Measurements from ENCODE around the gene NHP2. TPM values are rescaled to one million over a fixed set of nuclear protein-coding genes. Genes with fewer than 3 reads are reported as not detected.
A peak's percentile ranks its signal among the peaks of the same experiment; 100 is the strongest.

The NHP2 gene
- total and polyA plus RNA-seq, 4 donors: 64.7 to 199 (median 132) TPM

DNA sequence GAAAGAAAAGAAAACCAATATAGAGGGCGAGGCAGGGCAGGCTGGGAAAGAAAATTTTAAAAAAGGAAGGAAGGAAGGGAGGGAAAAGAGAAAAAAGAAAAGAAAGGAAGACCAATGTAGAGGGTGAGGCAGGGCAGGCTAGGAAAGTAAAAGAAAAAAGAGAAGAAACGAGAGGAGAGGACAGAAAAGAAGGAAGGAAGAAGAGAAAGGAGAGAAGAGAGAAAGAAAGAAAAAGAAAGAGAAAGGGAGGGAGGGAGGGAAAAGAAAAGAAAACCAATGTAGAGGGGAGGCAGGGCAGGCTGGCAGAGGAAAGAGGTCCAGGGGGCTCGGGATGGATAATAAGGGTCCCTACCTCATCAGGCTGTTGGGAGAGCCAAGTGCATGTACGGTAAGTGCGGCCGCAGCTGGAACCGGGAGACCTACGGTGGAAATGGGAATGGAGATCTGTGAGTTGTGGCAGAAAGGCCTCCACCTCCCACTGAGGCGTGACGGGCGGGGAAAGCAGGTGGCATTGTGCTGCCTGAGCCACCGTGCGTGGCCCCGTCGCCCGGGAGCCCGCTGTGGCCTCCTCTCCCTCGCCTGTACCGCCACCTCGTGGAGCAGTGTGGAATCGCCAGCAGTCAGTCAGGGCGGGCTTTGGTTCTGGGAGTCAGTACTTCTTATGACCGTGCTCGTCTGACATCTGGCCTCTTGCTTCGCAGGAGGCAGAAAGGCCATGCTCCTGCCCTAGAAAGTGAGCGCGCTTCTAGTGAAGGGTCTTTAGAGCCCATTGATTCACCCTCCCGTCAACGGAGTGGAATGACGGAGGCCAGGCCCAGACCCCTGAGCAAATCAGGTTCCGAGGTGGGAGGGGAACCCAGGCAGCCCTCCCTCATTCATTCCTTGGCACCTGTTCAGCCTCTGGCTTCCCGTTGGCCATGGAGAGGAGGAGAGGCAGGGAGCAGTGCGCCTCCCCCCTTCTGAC is 10.4 kb upstream of the NHP2 start:
- peak; percentile 75 to 84 (median 76) for DNase-seq
- Histone ChIP-seq H3K9me3 (ENCODE audit: control insufficient read depth in 4 of 4, insufficient read depth in 3 of 4, low read length in 3 of 4) (peaks cover 0 to 2% (median 0%) of the 10 kb centered on the region in 4 donors), H3K4me3 (no peak overlapping the region), H3K36me3 (ENCODE audit: control insufficient read depth in 4 of 4, insufficient read depth in 4 of 4, low read length in 4 of 4) (no peaks in the 10 kb centered on the region), H3K27me3 (ENCODE audit: control insufficient read depth in 3 of 3, insufficient read depth in 3 of 3, low read length in 2 of 3) (peaks cover 0 to 20% (median 6%) of the 10 kb centered on the region in 3 donors), H3K9ac (ENCODE audit: insufficient read depth in 1 of 2, low read length in 2 of 2) (no peak overlapping the region), H3K27ac (ENCODE audit: low read depth in 1 of 2, low read length in 1 of 2) (no peak overlapping the region), H3K4me1 (ENCODE audit: control insufficient read depth in 5 of 5, insufficient read depth in 5 of 5, low read length in 5 of 5) (peaks cover 0 to 6% (median 0%) of the 10 kb centered on the region in 5 donors)
- 12% methylated on average over 33 of the region's 33 CpGs for WGBS, 2 donors
- TF ChIP-seq, protein P1, sequence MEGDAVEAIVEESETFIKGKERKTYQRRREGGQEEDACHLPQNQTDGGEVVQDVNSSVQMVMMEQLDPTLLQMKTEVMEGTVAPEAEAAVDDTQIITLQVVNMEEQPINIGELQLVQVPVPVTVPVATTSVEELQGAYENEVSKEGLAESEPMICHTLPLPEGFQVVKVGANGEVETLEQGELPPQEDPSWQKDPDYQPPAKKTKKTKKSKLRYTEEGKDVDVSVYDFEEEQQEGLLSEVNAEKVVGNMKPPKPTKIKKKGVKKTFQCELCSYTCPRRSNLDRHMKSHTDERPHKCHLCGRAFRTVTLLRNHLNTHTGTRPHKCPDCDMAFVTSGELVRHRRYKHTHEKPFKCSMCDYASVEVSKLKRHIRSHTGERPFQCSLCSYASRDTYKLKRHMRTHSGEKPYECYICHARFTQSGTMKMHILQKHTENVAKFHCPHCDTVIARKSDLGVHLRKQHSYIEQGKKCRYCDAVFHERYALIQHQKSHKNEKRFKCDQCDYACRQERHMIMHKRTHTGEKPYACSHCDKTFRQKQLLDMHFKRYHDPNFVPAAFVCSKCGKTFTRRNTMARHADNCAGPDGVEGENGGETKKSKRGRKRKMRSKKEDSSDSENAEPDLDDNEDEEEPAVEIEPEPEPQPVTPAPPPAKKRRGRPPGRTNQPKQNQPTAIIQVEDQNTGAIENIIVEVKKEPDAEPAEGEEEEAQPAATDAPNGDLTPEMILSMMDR (IDR thresholded peaks at IDR 0.05; ENCODE audit: control extremely low read depth, extremely low read depth): peak; percentile 99
- ATAC-seq (ENCODE audit: insufficient read depth, low FRiP score): peak; percentile 98

DNA sequence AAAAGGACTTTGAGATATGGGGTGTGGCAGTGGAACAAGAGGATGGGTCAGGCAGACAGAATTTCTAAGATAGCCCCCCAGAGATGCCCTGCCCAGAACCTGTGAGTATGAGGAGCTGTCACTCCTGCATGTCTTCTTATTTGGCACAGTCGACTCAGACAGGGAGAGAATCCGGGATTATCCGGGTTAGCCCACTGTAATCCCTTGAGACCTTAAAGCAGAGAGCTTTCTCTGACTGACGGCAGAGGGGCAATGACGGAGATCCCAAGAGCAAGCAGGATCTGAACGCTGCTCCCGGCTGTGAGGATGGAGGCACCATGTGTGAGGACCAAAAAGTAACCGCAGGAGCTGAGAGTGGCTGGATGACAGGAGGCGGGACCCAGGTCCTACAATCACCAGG is 8.8 kb upstream of the NHP2 start:
- Histone ChIP-seq H3K9ac (ENCODE audit: insufficient read depth in 1 of 2, low read length in 2 of 2) (no peak overlapping the region), H3K4me3 (no peak overlapping the region), H3K27me3 (ENCODE audit: control insufficient read depth in 3 of 3, insufficient read depth in 3 of 3, low read length in 2 of 3) (peaks cover 0 to 20% (median 5%) of the 10 kb centered on the region in 3 donors), H3K4me1 (ENCODE audit: control insufficient read depth in 5 of 5, insufficient read depth in 5 of 5, low read length in 5 of 5) (peaks cover 0 to 6% (median 0%) of the 10 kb centered on the region in 5 donors), H3K9me3 (ENCODE audit: control insufficient read depth in 4 of 4, insufficient read depth in 3 of 4, low read length in 3 of 4) (peaks cover 0 to 2% (median 0%) of the 10 kb centered on the region in 4 donors), H3K36me3 (ENCODE audit: control insufficient read depth in 4 of 4, insufficient read depth in 4 of 4, low read length in 4 of 4) (no peaks in the 10 kb centered on the region), H3K27ac (ENCODE audit: low read depth in 1 of 2, low read length in 1 of 2) (no peak overlapping the region)
- TF ChIP-seq, protein P1 (IDR thresholded peaks at IDR 0.05; ENCODE audit: control extremely low read depth, extremely low read depth): no peak
- no peak for ATAC-seq (ENCODE audit: insufficient read depth, low FRiP score)
- DNase-seq: no peak
- 84 to 86% methylated on average over 9 of the region's 9 CpGs for WGBS, 2 donors

DNA sequence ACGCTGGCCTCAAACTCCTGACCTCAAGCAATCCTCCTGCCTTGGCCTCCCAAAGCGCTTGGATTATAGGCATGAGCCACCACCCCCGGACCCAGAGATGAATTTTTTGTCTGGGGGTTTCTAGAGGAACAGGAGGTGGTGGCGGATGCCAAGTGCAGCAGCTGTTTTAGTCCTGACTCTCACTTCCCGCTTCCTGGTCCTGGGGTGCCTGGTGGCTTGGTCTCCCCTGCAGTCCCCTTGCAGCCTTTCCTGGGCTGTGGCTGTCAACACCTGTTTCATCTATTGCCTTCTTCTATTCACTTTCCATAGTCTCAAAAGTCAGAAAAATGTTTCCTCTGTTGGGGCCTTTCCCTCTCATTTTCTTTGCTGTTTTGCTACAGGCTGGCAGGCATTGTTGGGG is 6.5 kb upstream of the NHP2 start:
- peaks cover 0 to 1% (median 0%) of the 10 kb centered on the region in 4 donors for H3K9me3 ChIP-seq (ENCODE audit: control insufficient read depth in 4 of 4, insufficient read depth in 3 of 4, low read length in 3 of 4)
- WGBS, 2 donors: 84 to 88% methylated on average over 5 of the region's 5 CpGs
- H3K4me3 ChIP-seq: no peak overlapping the region
- DNase-seq (no peak), ATAC-seq (ENCODE audit: insufficient read depth, low FRiP score) (no peak)
- no peak overlapping the region for H3K27ac ChIP-seq (ENCODE audit: low read depth in 1 of 2, low read length in 1 of 2)
- H3K27me3 ChIP-seq (ENCODE audit: control insufficient read depth in 3 of 3, insufficient read depth in 3 of 3, low read length in 2 of 3): peaks cover 0 to 9% (median 2%) of the 10 kb centered on the region in 3 donors
- H3K4me1 ChIP-seq (ENCODE audit: control insufficient read depth in 5 of 5, insufficient read depth in 5 of 5, low read length in 5 of 5): peaks cover 0 to 6% (median 0%) of the 10 kb centered on the region in 5 donors
- TF ChIP-seq, protein P1 (IDR thresholded peaks at IDR 0.05; ENCODE audit: control extremely low read depth, extremely low read depth): no peak
- H3K9ac ChIP-seq (ENCODE audit: insufficient read depth in 1 of 2, low read length in 2 of 2): no peak overlapping the region
- no peaks in the 10 kb centered on the region for H3K36me3 ChIP-seq (ENCODE audit: control insufficient read depth in 4 of 4, insufficient read depth in 4 of 4, low read length in 4 of 4)
